TTC549 (cell line): ENCODE measurements around the gene GLCE.
"Not testable (repeated sequence)": the region's sequence is repeated elsewhere in the genome, so short reads cannot be mapped to it uniquely, and the experiment has no call there.

Experiments
- FAIRE-seq: peaks from 2 replicates; lab custom pipeline; 2012; peaks lifted over from hg19 to GRCh38; lab: Jason Lieb, UNC

The GLCE gene

GRCh38 chr15:69275074-69275670 is 114.7 kb downstream of the GLCE start:
- no peak for FAIRE-seq

- FAIRE-seq: no peak
These were observed 115.6 kb downstream of the GLCE start for GRCh38 chr15:69275933-69276560.

DNA sequence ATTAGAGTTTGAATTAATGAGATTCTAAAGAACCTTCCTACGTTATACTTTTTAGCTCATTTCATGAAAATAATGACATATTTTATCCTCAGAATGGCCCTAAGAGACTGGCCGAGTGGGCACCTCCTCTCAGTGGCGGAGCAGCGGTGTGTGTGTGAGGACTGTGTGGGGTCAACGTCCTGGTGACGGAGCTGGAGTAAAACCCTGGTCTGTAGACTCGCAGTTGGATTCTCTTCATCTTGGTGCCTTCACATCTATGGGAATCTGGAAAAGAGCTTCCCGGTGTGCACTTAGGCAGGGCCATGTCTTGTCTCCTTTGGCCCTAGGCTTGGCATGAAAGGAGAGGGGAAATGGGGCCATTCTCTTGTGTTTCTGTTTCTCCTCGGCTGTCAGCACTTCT is 116.9 kb downstream of the GLCE start:
- FAIRE-seq: no peak

DNA sequence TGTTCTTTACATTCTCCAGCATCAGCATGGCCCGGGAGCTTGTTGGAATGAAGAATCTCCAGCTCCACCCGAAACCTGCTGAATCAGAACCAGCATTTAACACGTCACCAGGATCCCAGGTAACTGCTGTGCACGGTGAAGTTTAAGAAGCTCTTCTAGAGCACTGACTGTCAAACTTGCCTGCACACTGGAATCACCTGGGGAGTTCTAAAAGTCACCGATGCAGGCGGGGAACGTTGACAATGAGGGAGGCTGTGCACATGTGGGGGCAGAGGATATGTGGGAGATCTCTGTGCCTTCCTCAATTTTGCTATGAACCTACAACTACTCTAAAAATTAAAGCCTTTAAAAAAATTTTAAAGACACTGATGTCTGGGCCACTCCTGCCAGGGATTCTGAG is 119.2 kb downstream of the GLCE start:
- no peak for FAIRE-seq

GRCh38 chr15:69280783-69281182 is 120.3 kb downstream of the GLCE start:
- no peak for FAIRE-seq

- no peak for FAIRE-seq
These were observed 121.8 kb downstream of the GLCE start for GRCh38 chr15:69282104-69282743.

DNA sequence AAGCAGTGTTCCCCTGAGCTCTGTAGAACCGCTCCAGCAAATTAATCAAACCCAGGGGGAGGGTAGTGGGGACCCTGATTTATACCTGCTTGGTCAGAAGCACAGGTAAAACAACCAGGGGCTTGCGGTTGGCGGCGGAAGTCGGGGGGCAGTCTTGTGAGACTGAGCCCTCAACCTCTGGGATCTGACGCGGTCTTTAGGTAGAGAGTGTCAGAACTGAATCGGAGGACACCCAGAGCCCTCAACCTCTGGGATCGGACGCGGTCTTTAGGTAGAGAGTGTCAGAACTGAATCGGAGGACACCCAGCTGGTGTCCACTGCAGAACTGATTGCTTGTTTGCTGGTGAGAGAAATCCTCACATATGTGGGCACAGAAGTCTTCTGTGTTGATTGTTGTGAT is 125.4 kb downstream of the GLCE start:
- FAIRE-seq: no peak

DNA sequence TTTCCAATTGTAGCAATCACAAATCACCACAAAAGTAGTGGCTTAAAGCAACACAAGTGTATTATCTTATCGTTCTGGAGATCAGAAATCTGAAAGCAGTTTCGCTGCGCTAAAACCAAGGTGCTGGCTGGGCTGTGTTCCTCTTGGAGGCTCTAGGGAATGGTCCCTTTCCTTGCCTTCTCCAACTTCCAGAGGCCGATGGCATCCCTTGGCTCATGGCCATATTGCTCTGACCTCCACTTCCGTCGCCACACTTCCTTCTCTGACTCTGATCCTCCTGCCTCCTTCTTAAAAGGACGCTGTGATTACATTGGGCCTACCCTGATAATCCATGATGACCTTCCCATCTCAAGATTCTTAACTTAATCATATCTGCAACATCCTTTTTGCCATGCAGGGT is 127.6 kb downstream of the GLCE start:
- FAIRE-seq: no peak

DNA sequence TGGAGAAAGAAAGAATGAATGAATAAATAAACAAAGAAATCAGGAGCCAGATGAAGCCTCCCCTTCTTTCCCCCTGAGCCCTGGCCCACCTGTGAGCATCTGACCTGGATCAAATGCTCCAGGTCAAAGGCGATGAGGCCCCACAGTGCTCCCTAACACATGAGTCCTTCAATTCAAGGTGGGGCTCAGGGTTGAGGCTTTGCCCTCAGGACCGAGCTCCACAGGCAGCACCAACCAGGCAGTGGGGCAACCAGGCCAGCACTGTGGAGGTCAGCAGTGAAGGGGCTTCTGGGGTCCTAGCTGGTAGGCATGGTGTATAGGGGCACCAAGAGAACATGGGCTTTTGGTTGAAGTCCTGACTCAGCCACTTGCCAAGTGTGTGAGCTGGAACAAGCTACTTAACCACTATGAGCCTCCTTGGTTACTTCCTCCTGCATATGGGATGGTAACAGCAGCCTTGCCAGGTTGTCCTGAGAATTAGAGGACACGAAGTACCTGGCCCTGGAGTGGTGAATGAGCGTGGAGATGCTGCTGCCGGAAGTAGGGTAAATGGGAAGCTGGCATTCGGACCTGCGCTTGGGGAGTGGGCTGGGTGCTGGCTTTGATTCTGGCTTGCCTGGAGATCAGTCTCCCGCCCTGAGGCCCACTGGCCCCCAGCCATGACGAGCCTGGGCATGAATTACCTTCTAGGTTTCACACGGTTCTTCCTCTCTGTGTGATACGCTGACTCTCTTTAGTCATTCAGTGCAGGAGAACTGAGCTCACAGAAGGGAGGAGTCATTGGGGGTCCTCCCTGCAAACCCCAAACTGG is 128.3 kb downstream of the GLCE start:
- no peak for FAIRE-seq

DNA sequence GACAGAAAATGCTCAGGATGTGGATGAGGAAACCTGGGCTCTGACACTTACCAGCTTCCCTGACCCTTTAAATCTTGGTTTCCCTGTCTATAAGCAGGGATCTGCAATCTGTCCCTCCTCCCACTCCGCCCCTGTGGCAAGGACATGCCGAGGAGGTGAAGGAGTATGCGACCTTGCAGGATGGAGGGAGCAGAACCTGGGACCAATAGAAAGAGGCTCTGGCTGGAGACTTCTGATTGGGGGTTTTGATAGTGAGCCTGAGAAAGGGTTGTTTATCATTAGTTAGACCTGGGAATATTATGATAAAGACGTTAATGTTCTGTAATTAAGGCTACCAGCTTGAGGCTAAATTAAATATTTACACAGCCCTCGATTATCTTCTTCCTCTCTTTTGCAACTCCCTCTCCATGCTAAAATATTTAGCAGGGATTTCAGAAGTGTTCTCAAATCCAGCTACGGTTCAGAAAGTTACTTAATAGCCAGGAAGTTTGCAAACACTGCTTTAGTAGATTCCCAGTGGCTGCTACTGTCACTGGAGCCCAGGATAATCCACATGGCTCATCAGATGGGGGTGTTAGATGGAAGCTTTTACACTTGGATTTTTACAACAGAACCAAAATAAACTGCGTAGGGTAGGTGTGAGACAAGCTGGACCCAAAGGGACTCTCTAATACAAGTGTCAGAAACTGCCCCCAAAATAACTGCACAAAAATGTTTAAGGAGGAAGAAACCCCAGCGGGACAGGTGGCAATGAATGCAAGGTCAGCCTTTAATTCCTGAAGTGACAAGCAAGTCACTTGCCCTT is 129.1 kb downstream of the GLCE start:
- no peak for FAIRE-seq

DNA sequence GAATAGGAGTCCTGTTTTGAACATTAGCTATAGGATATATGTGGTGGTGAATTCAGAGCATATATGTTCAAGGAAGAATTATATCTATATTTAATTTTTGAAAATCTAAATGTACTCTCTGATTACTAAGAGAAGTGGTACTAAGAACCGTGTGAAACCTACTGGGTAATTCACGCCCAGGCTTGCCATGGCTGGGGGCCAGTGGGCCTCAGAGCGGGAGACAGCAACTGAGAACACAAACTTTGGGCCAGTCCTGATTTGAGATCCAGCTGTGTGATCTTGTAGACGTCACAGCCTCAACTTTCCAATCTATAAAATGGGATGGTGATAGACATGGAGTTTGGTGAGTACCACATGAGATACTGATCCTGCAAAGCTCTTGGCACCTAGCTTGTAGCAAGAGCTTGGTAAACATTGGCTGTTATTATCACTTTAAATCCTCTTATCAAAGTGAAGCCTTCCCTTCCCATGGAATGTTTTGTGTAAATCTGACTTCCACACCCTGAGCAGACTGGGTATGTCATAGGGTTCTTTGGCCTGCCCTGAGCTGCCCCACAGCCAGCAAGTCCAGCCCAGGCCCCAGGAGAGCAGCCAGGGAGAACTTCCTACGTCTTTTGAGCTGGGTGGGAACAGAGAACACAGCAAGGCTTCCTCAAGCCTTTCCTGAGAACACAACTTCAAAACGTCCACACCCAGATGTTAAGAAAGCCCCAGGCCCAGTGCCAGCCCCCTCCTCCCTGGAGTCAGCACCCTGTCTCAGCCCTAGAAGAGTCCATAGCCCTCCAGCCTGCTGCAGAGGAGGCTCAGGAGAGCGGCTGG is 130.1 kb downstream of the GLCE start:
- no peak for FAIRE-seq

DNA sequence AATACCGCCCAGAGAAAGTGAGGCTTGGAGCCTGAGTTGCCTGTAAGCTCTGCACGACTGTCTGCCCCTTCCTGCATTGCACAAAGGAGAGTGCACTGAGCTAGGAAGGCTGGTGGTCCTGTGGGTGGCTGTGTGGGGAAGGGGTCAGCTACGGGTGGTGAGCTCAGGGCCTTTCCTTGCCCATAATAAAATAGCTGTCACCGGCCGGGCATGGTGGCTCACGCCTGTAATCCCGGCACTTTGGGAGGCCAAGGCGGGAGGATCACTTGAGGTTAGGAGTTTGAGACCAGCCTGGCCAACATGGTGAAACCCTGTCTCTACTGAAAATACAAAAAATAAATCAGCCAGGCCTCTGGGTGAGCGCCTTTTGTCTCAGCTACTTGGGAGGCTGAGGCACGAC is 131.2 kb downstream of the GLCE start:
- not testable (repeated sequence) for FAIRE-seq

DNA sequence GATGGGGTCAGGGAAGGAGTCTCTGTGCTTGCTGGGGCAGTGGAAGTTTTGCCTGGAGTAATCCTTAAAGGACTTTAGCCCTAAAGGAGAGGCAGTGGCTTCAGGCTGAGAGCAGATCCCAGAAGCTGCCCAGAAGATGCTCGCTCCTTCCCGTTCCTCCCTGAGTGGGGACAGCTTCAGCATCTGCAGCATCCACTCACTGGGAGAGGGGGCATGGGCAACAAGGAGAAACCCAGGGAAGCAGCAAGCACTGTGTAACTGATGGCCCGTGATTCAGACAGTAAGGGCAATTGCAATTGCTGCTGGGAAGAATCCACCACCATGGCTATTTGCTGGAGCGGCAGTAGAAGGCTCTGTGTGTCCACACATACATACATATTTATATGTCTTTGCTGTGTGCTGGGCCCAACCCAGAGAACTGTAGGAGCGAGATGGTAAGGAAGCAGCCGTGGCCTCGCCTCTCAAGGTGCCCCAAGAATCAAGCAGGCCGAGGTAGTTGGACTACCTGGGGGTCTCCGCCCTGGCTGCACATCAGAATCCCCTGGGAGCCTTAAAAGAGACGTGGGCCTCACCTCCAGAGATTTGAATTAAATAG is 132.5 kb downstream of the GLCE start:
- no peak for FAIRE-seq

GRCh38 chr15:69293741-69294615 is 133.5 kb downstream of the GLCE start:
- no peak for FAIRE-seq

DNA sequence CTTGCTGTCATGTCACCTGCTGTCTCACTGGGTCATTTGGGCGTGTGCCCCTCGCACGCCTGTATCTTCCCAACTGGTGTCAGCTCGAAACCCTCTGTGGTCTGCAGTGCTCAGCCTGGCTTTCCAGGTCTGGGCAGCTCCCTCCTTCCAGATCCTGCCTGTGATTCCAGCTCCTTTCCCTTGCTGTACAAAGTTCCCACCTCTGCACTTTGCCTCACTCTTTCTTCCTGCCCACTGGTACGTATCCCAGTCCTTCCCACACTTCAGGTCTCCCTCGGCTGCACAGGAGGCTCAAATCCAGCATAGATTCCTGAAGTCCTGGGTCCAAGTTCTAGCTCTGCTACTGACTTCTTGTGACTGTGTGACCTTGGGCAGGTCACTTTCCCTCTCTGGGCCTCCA is 136.2 kb downstream of the GLCE start:
- no peak for FAIRE-seq

DNA sequence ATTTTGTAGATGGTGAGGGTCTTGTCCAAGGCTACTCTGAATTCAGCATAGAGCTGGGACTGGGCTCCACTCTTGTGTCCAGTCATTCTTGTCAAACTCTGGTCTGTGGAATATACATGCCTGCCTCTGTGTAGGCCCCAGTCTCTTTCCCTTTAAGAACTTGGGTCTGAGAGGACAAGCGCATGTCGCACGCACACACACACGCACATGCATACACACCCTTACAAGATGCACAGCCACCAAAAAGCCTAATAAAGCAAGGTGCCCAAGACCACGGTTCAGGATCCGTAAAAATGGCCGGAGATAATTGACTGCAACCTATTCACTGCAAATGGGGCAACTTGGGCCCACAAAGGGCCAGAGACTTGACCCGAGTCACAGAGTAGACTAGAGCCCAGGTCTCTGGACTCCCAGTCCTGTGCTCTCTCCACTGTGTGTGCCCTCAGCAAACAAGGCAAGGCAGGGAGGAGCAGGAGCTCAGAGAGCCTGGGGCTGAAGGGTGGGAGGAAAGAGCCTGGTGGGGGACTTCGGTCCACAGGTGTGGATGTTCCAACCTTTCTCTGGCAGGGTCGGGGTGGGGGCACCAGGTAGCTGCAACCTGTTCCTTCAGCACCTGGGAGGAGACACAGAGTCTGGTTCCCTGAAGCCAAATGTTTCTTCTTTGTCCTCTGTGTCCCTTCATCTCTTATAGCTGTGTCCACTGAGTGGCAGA is 137.4 kb downstream of the GLCE start:
- FAIRE-seq: no peak

- FAIRE-seq: no peak
These were observed 137.9 kb downstream of the GLCE start for GRCh38 chr15:69298354-69298696.

- no peak for FAIRE-seq
These were observed 138.4 kb downstream of the GLCE start, which contains the start of gene PAQR5 for GRCh38 chr15:69298697-69299441. TSS of gene PAQR5 (plus strand) at chr15:69298912. CDS start at chr15:69360081, 61,169 bp downstream.
